Measurements from ENCODE around the gene CS. TPM values are rescaled to one million over a fixed set of nuclear protein-coding genes. Genes with fewer than 3 reads are reported as not detected.
"Not testable (repeated sequence)": the region's sequence is repeated elsewhere in the genome, so short reads cannot be mapped to it uniquely, and the experiment has no call there.

CS gene
- 136 TPM for polyA plus RNA-seq (2013, experiment 1 of 2)
- polyA plus RNA-seq (2013, experiment 2 of 2), result 134 TPM

GRCh38 chr12:56299853-56300643, at the start of gene CS:
CS (minus strand) TSS chr12:56300330; CDS start chr12:56300201, 129 bp downstream.
- H3K36me3 ChIP-seq (ENCODE audit: control insufficient read depth, insufficient read depth, low read length), result no peaks in the 10 kb centered on the region
- peak within 1 kb of the TSS; percentile 95 for H3K56ac ChIP-seq (ENCODE audit: low read length)
- H3K4me3 ChIP-seq (ENCODE audit: low read length), result peak within 1 kb of the TSS; percentile 98
- peak within 1 kb of the TSS; percentile 60 for H3K4ac ChIP-seq (ENCODE audit: low read depth, low read length)
- H3K18ac ChIP-seq (ENCODE audit: low read length), result peak within 1 kb of the TSS; percentile 8
- H3K79me1 ChIP-seq (ENCODE audit: low read length), result peaks cover 16% of the 10 kb centered on the region
- peak within 1 kb of the TSS; percentile 20 for H2BK5ac ChIP-seq (ENCODE audit: low read length)
- no peak within 1 kb of the TSS for H4K5ac ChIP-seq (ENCODE audit: low read length)
- peak within 1 kb of the TSS; percentile 98 for H3K9ac ChIP-seq (ENCODE audit: low read length)
- peaks cover 7% of the 10 kb centered on the region for H3K4me1 ChIP-seq (ENCODE audit: control insufficient read depth, low read depth, low read length)
- peaks cover 32% of the 10 kb centered on the region for H3K79me2 ChIP-seq (ENCODE audit: control insufficient read depth, insufficient read depth, low read length)
- H2AK5ac ChIP-seq (ENCODE audit: low read length), result peak within 1 kb of the TSS; percentile 56
- H3K27ac ChIP-seq (ENCODE audit: low read depth, low read length), result peak within 1 kb of the TSS; percentile 84
- H3K4me2 ChIP-seq (ENCODE audit: low read length), result peak within 1 kb of the TSS; percentile 36
- H4K8ac ChIP-seq (ENCODE audit: low read depth, low read length), result no peak within 1 kb of the TSS
- no peak within 1 kb of the TSS for H2BK15ac ChIP-seq (replicated peaks; ENCODE audit: low read depth)
- H3K27me3 ChIP-seq (ENCODE audit: insufficient read depth, low read length, poor library complexity), result no peaks in the 10 kb centered on the region
- H3K23ac ChIP-seq (ENCODE audit: low read length), result no peak within 1 kb of the TSS
- H2BK120ac ChIP-seq (ENCODE audit: low read depth, low read length), result no peak within 1 kb of the TSS
- WGBS (ENCODE audit: extremely low coverage, insufficient coverage, low lambda C conversion rate), result no CpG with 5 or more reads among the region's 63 CpGs
- DNase-seq, result peak; percentile 99

- H3K23ac ChIP-seq (ENCODE audit: low read length), result no peak overlapping the region
- WGBS (ENCODE audit: extremely low coverage, insufficient coverage, low lambda C conversion rate), result no CpG with 5 or more reads among the region's 5 CpGs
Measured at GRCh38 chr12:56348776-56349175, 48.6 kb upstream of the CS start.

GRCh38 chr12:56347255-56347654, 47.1 kb upstream of the CS start:
- H4K5ac ChIP-seq (ENCODE audit: low read length); H3K56ac ChIP-seq (ENCODE audit: low read length); H3K4me3 ChIP-seq (ENCODE audit: low read length): not testable (repeated sequence)

More at GRCh38 chr12:56348776-56349175, 48.6 kb upstream of the CS start:
- H3K27ac ChIP-seq (ENCODE audit: low read depth, low read length), result no peak overlapping the region
- no peak overlapping the region for H3K4ac ChIP-seq (ENCODE audit: low read depth, low read length)
- H3K56ac ChIP-seq (ENCODE audit: low read length), result no peak overlapping the region
- H2BK120ac ChIP-seq (ENCODE audit: low read depth, low read length), result no peak overlapping the region
- H2BK15ac ChIP-seq (replicated peaks; ENCODE audit: low read depth), result no peak overlapping the region
- no peak overlapping the region for H2AK5ac ChIP-seq (ENCODE audit: low read length)
- H3K18ac ChIP-seq (ENCODE audit: low read length), result no peak overlapping the region
- H3K4me3 ChIP-seq (ENCODE audit: low read length), result no peak overlapping the region
- H3K79me2 ChIP-seq (ENCODE audit: control insufficient read depth, insufficient read depth, low read length), result no peaks in the 10 kb centered on the region
- H3K4me1 ChIP-seq (ENCODE audit: control insufficient read depth, low read depth, low read length), result no peaks in the 10 kb centered on the region
- DNase-seq, result no peak
- no peak overlapping the region for H2BK5ac ChIP-seq (ENCODE audit: low read length)
- H3K4me2 ChIP-seq (ENCODE audit: low read length), result no peak overlapping the region
- H3K9ac ChIP-seq (ENCODE audit: low read length), result no peak overlapping the region
- no peaks in the 10 kb centered on the region for H3K27me3 ChIP-seq (ENCODE audit: insufficient read depth, low read length, poor library complexity)
- peaks cover 5% of the 10 kb centered on the region for H3K36me3 ChIP-seq (ENCODE audit: control insufficient read depth, insufficient read depth, low read length)
- H4K5ac ChIP-seq (ENCODE audit: low read length), result no peak overlapping the region
- no peak overlapping the region for H4K8ac ChIP-seq (ENCODE audit: low read depth, low read length)
- no peaks in the 10 kb centered on the region for H3K79me1 ChIP-seq (ENCODE audit: low read length)

GRCh38 chr12:56346675-56347074, 46.5 kb upstream of the CS start:
- WGBS (ENCODE audit: extremely low coverage, insufficient coverage, low lambda C conversion rate), result no CpG with 5 or more reads among the region's 7 CpGs

More at GRCh38 chr12:56347255-56347654, 47.1 kb upstream of the CS start:
- not testable (repeated sequence) for H2BK5ac ChIP-seq (ENCODE audit: low read length); H3K27me3 ChIP-seq (ENCODE audit: insufficient read depth, low read length, poor library complexity); H3K4me2 ChIP-seq (ENCODE audit: low read length); DNase-seq; H3K79me2 ChIP-seq (ENCODE audit: control insufficient read depth, insufficient read depth, low read length); H3K23ac ChIP-seq (ENCODE audit: low read length); H3K4me1 ChIP-seq (ENCODE audit: control insufficient read depth, low read depth, low read length); H3K18ac ChIP-seq (ENCODE audit: low read length); H3K36me3 ChIP-seq (ENCODE audit: control insufficient read depth, insufficient read depth, low read length); H2AK5ac ChIP-seq (ENCODE audit: low read length); H2BK120ac ChIP-seq (ENCODE audit: low read depth, low read length); H3K9ac ChIP-seq (ENCODE audit: low read length); H4K8ac ChIP-seq (ENCODE audit: low read depth, low read length); H3K79me1 ChIP-seq (ENCODE audit: low read length); H3K4ac ChIP-seq (ENCODE audit: low read depth, low read length); H3K27ac ChIP-seq (ENCODE audit: low read depth, low read length); H2BK15ac ChIP-seq (replicated peaks; ENCODE audit: low read depth)
- WGBS (ENCODE audit: extremely low coverage, insufficient coverage, low lambda C conversion rate), result no CpG with 5 or more reads among the region's 9 CpGs

DNA sequence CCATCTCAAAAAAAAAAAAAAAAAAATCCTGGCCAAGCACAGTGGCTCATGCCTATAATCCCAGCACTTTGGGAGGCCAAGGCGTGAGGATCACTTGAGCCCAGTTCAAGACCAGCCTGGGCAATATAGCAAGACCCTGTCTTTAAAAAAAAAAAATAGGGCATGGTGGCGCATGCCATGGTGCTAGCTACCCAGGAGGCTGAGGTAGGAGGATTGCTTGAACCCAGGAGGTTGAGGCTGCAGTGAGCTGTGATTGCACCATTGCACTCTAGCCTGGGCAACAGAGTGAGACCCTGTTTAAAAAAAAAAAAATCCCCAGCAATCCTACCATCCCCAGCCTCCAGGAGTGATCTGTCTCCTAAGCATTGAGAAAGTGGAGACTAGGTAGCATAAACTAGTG, 42.2 kb upstream of the CS start:
- not testable (repeated sequence) for DNase-seq; H2BK120ac ChIP-seq (ENCODE audit: low read depth, low read length); H2BK5ac ChIP-seq (ENCODE audit: low read length); H3K56ac ChIP-seq (ENCODE audit: low read length); H3K4me1 ChIP-seq (ENCODE audit: control insufficient read depth, low read depth, low read length); H4K5ac ChIP-seq (ENCODE audit: low read length); H4K8ac ChIP-seq (ENCODE audit: low read depth, low read length); H3K36me3 ChIP-seq (ENCODE audit: control insufficient read depth, insufficient read depth, low read length); H3K23ac ChIP-seq (ENCODE audit: low read length); H3K4ac ChIP-seq (ENCODE audit: low read depth, low read length); H3K27me3 ChIP-seq (ENCODE audit: insufficient read depth, low read length, poor library complexity); H2AK5ac ChIP-seq (ENCODE audit: low read length); H3K4me2 ChIP-seq (ENCODE audit: low read length); H3K27ac ChIP-seq (ENCODE audit: low read depth, low read length); H2BK15ac ChIP-seq (replicated peaks; ENCODE audit: low read depth); H3K79me2 ChIP-seq (ENCODE audit: control insufficient read depth, insufficient read depth, low read length); H3K4me3 ChIP-seq (ENCODE audit: low read length); H3K9ac ChIP-seq (ENCODE audit: low read length); H3K79me1 ChIP-seq (ENCODE audit: low read length); H3K18ac ChIP-seq (ENCODE audit: low read length)
- WGBS (ENCODE audit: extremely low coverage, insufficient coverage, low lambda C conversion rate), result no CpG with 5 or more reads among the region's 2 CpGs

More at GRCh38 chr12:56346675-56347074, 46.5 kb upstream of the CS start:
- Histone ChIP-seq H3K56ac (ENCODE audit: low read length) (no peak overlapping the region), H2BK120ac (ENCODE audit: low read depth, low read length) (no peak overlapping the region), H3K79me2 (ENCODE audit: control insufficient read depth, insufficient read depth, low read length) (no peaks in the 10 kb centered on the region), H3K27me3 (ENCODE audit: insufficient read depth, low read length, poor library complexity) (no peaks in the 10 kb centered on the region), H3K27ac (ENCODE audit: low read depth, low read length) (no peak overlapping the region), H3K79me1 (ENCODE audit: low read length) (no peaks in the 10 kb centered on the region), H3K4me3 (ENCODE audit: low read length) (no peak overlapping the region), H3K4ac (ENCODE audit: low read depth, low read length) (no peak overlapping the region), H4K5ac (ENCODE audit: low read length) (no peak overlapping the region), H3K4me2 (ENCODE audit: low read length) (no peak overlapping the region), H3K4me1 (ENCODE audit: control insufficient read depth, low read depth, low read length) (no peaks in the 10 kb centered on the region), H2BK15ac (replicated peaks; ENCODE audit: low read depth) (no peak overlapping the region), H2BK5ac (ENCODE audit: low read length) (no peak overlapping the region), H2AK5ac (ENCODE audit: low read length) (no peak overlapping the region), H3K9ac (ENCODE audit: low read length) (no peak overlapping the region), H4K8ac (ENCODE audit: low read depth, low read length) (no peak overlapping the region), H3K23ac (ENCODE audit: low read length) (no peak overlapping the region), H3K18ac (ENCODE audit: low read length) (no peak overlapping the region), H3K36me3 (ENCODE audit: control insufficient read depth, insufficient read depth, low read length) (peaks cover 7% of the 10 kb centered on the region)
- DNase-seq, result no peak
